Body of pancreas (tissue), 4 donors: ENCODE data around the gene ETS2.

ENCODE experiments used
- CTCF ChIP-seq, 7 experiments: fragments of 450-650 bp in 4 of 7; fragments of 200-600 bp in 3 of 7; sonication (generic) in 3 of 7; IDR thresholded peaks; one replicate each; pipeline ENCODE4 v1.5.1; 2016 to 2019; ENCODE audit warnings: antibody characterized with exemption in 7 of 7
- POLR2A ChIP-seq, 3 donors: fragments of 450-650 bp; IDR thresholded peaks; one replicate each; pipeline ENCODE4 v1.6.1; 2016; ENCODE audit warnings: antibody characterized with exemption in 3 of 3, mild to moderate bottlenecking in 2 of 3

- no peak for TF ChIP-seq CTCF (IDR thresholded peaks at IDR 0.05)
- no peak for TF ChIP-seq POLR2A (IDR thresholded peaks at IDR 0.05)
Measured at GRCh38 chr21:38760017-38760761, 45.5 kb upstream of the ETS2 start.
